K562 treated with DMSO at 1 percent for 12 hours (cell line): Measurements from ENCODE around the gene GMCL2. TPM values are rescaled to one million over a fixed set of nuclear protein-coding genes. Genes with fewer than 3 reads are reported as not detected.

ENCODE experiments used
- total RNA-seq: library from RNA; unstranded; fragments of 300-600 nt; gene quantifications from 2 replicates; pipeline ENCODE4 v1.2.3, GENCODE V29; 2022; ENCODE audit not compliant: insufficient read depth

Gene GMCL2
- not detected in 2 replicates for total RNA-seq

GRCh38 chr5:178187014-178187413 lies at the start of gene GMCL2:
GMCL2 (minus strand) TSS chr5:178187371; CDS start chr5:178187299, 72 bp downstream.

GRCh38 chr5:178232124-178232919 lies 45.2 kb upstream of the GMCL2 start, which contains the start of gene PHYKPL:
PHYKPL (minus strand) TSS chr5:178232802; CDS start chr5:178232550, 252 bp downstream.

GRCh38 chr5:178204182-178204934 lies 17.2 kb upstream of the GMCL2 start, which contains the start of gene HNRNPAB:
HNRNPAB (plus strand) TSS chr5:178204533; CDS start chr5:178204838, 305 bp downstream.

GRCh38 chr5:178153530-178154340 lies 33.4 kb downstream of the GMCL2 start, which contains the start of gene NHP2:
NHP2 (minus strand) TSS chr5:178153885; CDS start chr5:178153817, 68 bp downstream.

Other genes starting within 250 kb of the GMCL2 start
- not detected in 2 replicates for gene PROP1, start 191.1 kb downstream of the GMCL2 start, total RNA-seq
- gene N4BP3, start 73.8 kb downstream of the GMCL2 start, total RNA-seq: 3.1 and 5.3 TPM in 2 replicates
- gene RMND5B, start 56.4 kb downstream of the GMCL2 start, total RNA-seq: 27.8 and 58.0 TPM in 2 replicates
- gene NHP2, start 33.5 kb downstream of the GMCL2 start, total RNA-seq: 123 and 146 TPM in 2 replicates
- gene HNRNPAB, start 17.2 kb upstream of the GMCL2 start, total RNA-seq: 131 and 163 TPM in 2 replicates
- 16.2 and 28.2 TPM in 2 replicates for gene PHYKPL, start 45.4 kb upstream of the GMCL2 start, total RNA-seq